ENCODE measurements around the gene DPH3. TPM values are rescaled to one million over a fixed set of nuclear protein-coding genes. Genes with fewer than 3 reads are reported as not detected.

The DPH3 gene
- total RNA-seq, 1 donor = 21.4 TPM

DNA sequence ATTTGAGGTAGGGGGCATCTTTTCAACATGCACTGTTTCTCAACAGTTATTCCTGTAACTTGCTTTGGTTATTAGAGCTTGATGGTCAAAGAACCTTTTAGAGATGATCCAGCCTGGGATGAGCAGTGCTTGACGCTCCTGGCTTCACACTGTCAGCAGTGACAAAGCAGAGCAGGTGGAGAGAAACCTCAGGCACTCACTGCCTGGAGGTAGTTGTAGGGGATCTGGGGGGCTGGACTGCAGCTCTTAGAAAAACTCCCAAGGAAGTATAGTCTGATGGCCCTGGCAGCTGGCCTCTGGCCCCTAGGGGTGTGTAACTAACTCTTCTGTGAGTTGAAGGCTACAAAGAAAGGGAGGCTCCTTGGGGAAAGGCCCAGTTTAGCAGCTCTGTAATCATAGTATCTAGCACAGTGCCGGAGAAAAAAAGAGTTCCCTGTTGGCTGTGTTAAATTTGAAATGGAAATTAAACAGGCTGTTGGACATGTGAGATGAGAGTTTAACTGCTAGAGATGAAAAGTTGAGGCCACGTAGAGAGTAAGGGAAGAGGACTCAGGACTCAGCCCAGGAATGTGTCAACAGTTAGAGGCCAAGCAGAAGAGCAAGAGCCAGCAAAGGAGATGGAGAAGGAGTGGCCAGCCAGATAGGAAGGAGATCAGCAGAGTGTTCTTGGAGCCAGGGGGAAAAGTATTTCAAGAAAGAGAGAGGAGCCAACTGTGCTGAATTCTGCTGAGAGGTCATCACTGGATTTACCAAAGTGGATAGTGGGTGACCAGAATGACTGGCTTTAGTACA is 14.5 kb upstream of the DPH3 start:
- H3K4me1 ChIP-seq (ENCODE audit: insufficient read depth, low read length) = peaks cover 3% of the 10 kb centered on the region
- no peak overlapping the region for H3K27ac ChIP-seq (ENCODE audit: low read depth, low read length)
- DNase-seq (ENCODE audit: insufficient read length, low spot score, missing footprints) = no peak
- no peaks in the 10 kb centered on the region for H3K9me3 ChIP-seq (ENCODE audit: low read depth, low read length)
- H2AFZ ChIP-seq (ENCODE audit: low read length) = no peak overlapping the region
- H3K36me3 ChIP-seq (ENCODE audit: insufficient read depth, low read length) = peaks cover 10% of the 10 kb centered on the region
- TF ChIP-seq, protein P1, sequence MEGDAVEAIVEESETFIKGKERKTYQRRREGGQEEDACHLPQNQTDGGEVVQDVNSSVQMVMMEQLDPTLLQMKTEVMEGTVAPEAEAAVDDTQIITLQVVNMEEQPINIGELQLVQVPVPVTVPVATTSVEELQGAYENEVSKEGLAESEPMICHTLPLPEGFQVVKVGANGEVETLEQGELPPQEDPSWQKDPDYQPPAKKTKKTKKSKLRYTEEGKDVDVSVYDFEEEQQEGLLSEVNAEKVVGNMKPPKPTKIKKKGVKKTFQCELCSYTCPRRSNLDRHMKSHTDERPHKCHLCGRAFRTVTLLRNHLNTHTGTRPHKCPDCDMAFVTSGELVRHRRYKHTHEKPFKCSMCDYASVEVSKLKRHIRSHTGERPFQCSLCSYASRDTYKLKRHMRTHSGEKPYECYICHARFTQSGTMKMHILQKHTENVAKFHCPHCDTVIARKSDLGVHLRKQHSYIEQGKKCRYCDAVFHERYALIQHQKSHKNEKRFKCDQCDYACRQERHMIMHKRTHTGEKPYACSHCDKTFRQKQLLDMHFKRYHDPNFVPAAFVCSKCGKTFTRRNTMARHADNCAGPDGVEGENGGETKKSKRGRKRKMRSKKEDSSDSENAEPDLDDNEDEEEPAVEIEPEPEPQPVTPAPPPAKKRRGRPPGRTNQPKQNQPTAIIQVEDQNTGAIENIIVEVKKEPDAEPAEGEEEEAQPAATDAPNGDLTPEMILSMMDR (IDR thresholded peaks at IDR 0.05; ENCODE audit: extremely low read depth, low read depth, low read length) = no peak
- H3K4me2 ChIP-seq (ENCODE audit: insufficient read depth, low read length) = no peak overlapping the region
- no peak overlapping the region for H3K4me3 ChIP-seq (ENCODE audit: insufficient read depth, low read length)
- H4K20me1 ChIP-seq (ENCODE audit: insufficient read depth, low read length) = no peaks in the 10 kb centered on the region
- no peaks in the 10 kb centered on the region for H3K27me3 ChIP-seq (ENCODE audit: insufficient read depth, low read length)
- no peaks in the 10 kb centered on the region for H3K79me2 ChIP-seq (ENCODE audit: insufficient read depth, low read length)

DNA sequence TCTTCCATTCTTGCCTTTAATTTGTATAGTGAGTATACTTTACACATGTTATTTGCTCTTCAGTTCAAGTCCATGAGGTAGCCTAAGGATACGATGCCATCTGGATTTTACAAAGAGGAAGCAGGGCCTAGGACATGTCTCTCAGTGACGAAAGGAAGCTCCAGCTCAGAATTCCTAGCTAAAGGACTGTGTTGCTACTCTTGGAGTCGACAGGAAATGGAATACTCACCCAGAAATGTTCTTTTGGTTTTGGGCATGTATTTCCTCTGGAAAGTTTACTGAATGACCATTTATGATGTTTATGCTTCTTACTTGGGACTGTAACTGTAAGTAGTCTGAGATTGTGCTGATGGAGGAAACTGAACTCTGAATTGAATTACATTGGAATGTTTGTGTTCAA is 12.7 kb upstream of the DPH3 start:
- H2AFZ ChIP-seq (ENCODE audit: low read length) = peak overlapping the region; percentile 85
- TF ChIP-seq, protein P1 (IDR thresholded peaks at IDR 0.05; ENCODE audit: extremely low read depth, low read depth, low read length) = no peak
- H4K20me1 ChIP-seq (ENCODE audit: insufficient read depth, low read length) = no peaks in the 10 kb centered on the region
- H3K4me1 ChIP-seq (ENCODE audit: insufficient read depth, low read length) = peaks cover 3% of the 10 kb centered on the region
- no peaks in the 10 kb centered on the region for H3K9me3 ChIP-seq (ENCODE audit: low read depth, low read length)
- H3K27me3 ChIP-seq (ENCODE audit: insufficient read depth, low read length) = no peaks in the 10 kb centered on the region
- H3K79me2 ChIP-seq (ENCODE audit: insufficient read depth, low read length) = no peaks in the 10 kb centered on the region
- no peak overlapping the region for H3K4me2 ChIP-seq (ENCODE audit: insufficient read depth, low read length)
- H3K27ac ChIP-seq (ENCODE audit: low read depth, low read length) = peak overlapping the region; percentile 45
- H3K4me3 ChIP-seq (ENCODE audit: insufficient read depth, low read length) = no peak overlapping the region
- H3K36me3 ChIP-seq (ENCODE audit: insufficient read depth, low read length) = peaks cover 5% of the 10 kb centered on the region
- DNase-seq (ENCODE audit: insufficient read length, low spot score, missing footprints) = peak; percentile 25

DNA sequence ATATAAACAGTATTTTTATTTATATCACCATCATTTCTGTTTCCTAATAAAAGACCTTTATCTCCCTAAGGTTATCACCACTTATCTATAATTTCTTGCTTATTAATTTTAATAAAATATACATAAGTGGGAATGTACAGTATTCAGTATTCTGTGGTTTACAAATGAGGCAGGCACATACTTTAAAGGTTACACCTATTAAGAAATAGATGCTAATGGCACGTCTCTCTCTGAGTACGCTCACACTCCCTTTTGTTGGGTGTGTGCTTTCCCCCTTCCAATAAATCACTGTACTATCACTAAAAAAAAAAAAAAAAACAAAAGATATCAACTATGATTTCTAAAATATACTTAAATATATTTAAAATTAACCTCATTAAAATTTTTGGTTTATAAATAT is 9.1 kb upstream of the DPH3 start:
- no peaks in the 10 kb centered on the region for H3K9me3 ChIP-seq (ENCODE audit: low read depth, low read length)

DNA sequence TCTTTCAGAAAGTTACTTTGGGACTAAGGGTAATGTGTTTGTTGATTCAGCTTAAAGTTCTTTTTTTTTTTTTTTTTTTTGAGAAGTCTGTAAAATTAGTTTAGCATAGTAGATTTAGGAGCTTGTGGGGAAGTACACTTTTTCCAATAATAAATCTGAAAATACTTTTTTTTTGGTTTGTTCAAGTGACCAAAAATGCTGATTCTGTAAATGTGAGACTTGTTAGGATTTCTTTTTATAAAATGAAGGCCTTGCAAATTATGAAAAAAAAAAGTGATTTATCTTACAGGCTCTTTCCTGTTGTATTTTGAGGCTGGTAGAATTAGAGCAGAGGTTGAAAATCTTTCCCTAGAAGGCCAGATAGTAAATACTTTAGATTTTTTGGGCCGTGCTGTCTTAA is 7.8 kb upstream of the DPH3 start:
- no peak overlapping the region for H3K4me3 ChIP-seq (ENCODE audit: insufficient read depth, low read length)
- H3K4me2 ChIP-seq (ENCODE audit: insufficient read depth, low read length) = no peak overlapping the region
- no peak overlapping the region for H3K27ac ChIP-seq (ENCODE audit: low read depth, low read length)
- DNase-seq (ENCODE audit: insufficient read length, low spot score, missing footprints) = no peak
- no peaks in the 10 kb centered on the region for H3K4me1 ChIP-seq (ENCODE audit: insufficient read depth, low read length)
- H3K27me3 ChIP-seq (ENCODE audit: insufficient read depth, low read length) = no peaks in the 10 kb centered on the region
- TF ChIP-seq, protein P1 (IDR thresholded peaks at IDR 0.05; ENCODE audit: extremely low read depth, low read depth, low read length) = no peak
- H2AFZ ChIP-seq (ENCODE audit: low read length) = no peak overlapping the region
- peaks cover 9% of the 10 kb centered on the region for H3K79me2 ChIP-seq (ENCODE audit: insufficient read depth, low read length)
- H3K36me3 ChIP-seq (ENCODE audit: insufficient read depth, low read length) = peaks cover 21% of the 10 kb centered on the region
- H3K9me3 ChIP-seq (ENCODE audit: low read depth, low read length) = no peaks in the 10 kb centered on the region
- no peaks in the 10 kb centered on the region for H4K20me1 ChIP-seq (ENCODE audit: insufficient read depth, low read length)

More for the DNA sequence above, 9.1 kb upstream of the DPH3 start:
- H4K20me1 ChIP-seq (ENCODE audit: insufficient read depth, low read length) = no peaks in the 10 kb centered on the region
- peaks cover 3% of the 10 kb centered on the region for H3K79me2 ChIP-seq (ENCODE audit: insufficient read depth, low read length)
- no peaks in the 10 kb centered on the region for H3K27me3 ChIP-seq (ENCODE audit: insufficient read depth, low read length)
- no peak overlapping the region for H3K4me2 ChIP-seq (ENCODE audit: insufficient read depth, low read length)
- H2AFZ ChIP-seq (ENCODE audit: low read length) = no peak overlapping the region
- no peak for DNase-seq (ENCODE audit: insufficient read length, low spot score, missing footprints)
- no peak overlapping the region for H3K27ac ChIP-seq (ENCODE audit: low read depth, low read length)
- H3K4me3 ChIP-seq (ENCODE audit: insufficient read depth, low read length) = no peak overlapping the region
- peaks cover 21% of the 10 kb centered on the region for H3K36me3 ChIP-seq (ENCODE audit: insufficient read depth, low read length)
- TF ChIP-seq, protein P1 (IDR thresholded peaks at IDR 0.05; ENCODE audit: extremely low read depth, low read depth, low read length) = no peak
- no peaks in the 10 kb centered on the region for H3K4me1 ChIP-seq (ENCODE audit: insufficient read depth, low read length)
